Keratinocyte (primary cell): ENCODE results near the gene ZRSR2. TPM values are rescaled to one million over a fixed set of nuclear protein-coding genes. Genes with fewer than 3 reads are reported as not detected.

Experiments used
- DNase-seq: peaks from one replicate; pipeline ENCODE4 v3.0.0-alpha.2; 2011; ENCODE audit warnings: low read depth, missing footprints, low spot score
- FAIRE-seq: peaks from 2 replicates; lab custom pipeline; 2011; peaks lifted over from hg19 to GRCh38; lab: Jason Lieb, UNC
- H2AFZ ChIP-seq: 2 replicates; pipeline ENCODE4 v1.6.0; 2012; ENCODE audit warnings: low read length, control low read depth, inconsistent platforms; ENCODE audit not compliant: control insufficient read depth
- H3K27ac ChIP-seq: 2 replicates; pipeline ENCODE4 v1.5.1; 2011; ENCODE audit warnings: low read length; ENCODE audit not compliant: control insufficient read depth, insufficient read depth
- H3K27me3 ChIP-seq: 3 replicates; pipeline ENCODE4 v1.6.0; 2011; ENCODE audit warnings: low read length; ENCODE audit not compliant: control insufficient read depth, insufficient read depth; ENCODE audit errors: extremely low read depth
- H3K36me3 ChIP-seq, 2 experiments: 2 replicates in 1 of 2; 3 replicates in 1 of 2; pipeline ENCODE4 v1.5.1; 2011; ENCODE audit warnings: low read length in 2 of 2, mild to moderate bottlenecking in 1 of 2; ENCODE audit not compliant: control insufficient read depth in 2 of 2, insufficient read depth in 2 of 2; ENCODE audit errors: extremely low read depth in 1 of 2
- H3K4me1 ChIP-seq: 3 replicates; pipeline ENCODE4 v1.5.1; 2011; ENCODE audit warnings: low read length; ENCODE audit not compliant: control insufficient read depth, insufficient read depth; ENCODE audit errors: extremely low read depth
- H3K4me2 ChIP-seq: 3 replicates; pipeline ENCODE4 v1.6.0; 2011; ENCODE audit warnings: low read depth, low read length; ENCODE audit not compliant: control insufficient read depth, insufficient read depth; ENCODE audit errors: extremely low read depth
- H3K4me3 ChIP-seq, 3 experiments: fragments of 200-600 bp in 1 of 3; sonication (generic) in 1 of 3; 2 replicates in 2 of 3; 3 replicates in 1 of 3; pipeline ENCODE4 v1.5.1; 2011 to 2016; ENCODE audit warnings: low read length in 3 of 3, mild to moderate bottlenecking in 3 of 3, control low read depth in 2 of 3, inconsistent platforms in 1 of 3, low read depth in 1 of 3, mixed read lengths in 1 of 3, mixed run types in 1 of 3, moderate library complexity in 1 of 3; ENCODE audit not compliant: control insufficient read depth in 2 of 3, insufficient read depth in 2 of 3; ENCODE audit errors: extremely low read depth in 1 of 3
- H3K79me2 ChIP-seq: 2 replicates; pipeline ENCODE4 v1.6.0; 2012; ENCODE audit warnings: low read length; ENCODE audit not compliant: control insufficient read depth, insufficient read depth
- H3K9ac ChIP-seq: 3 replicates; pipeline ENCODE4 v1.6.0; 2011; ENCODE audit warnings: low read length; ENCODE audit not compliant: control insufficient read depth, insufficient read depth; ENCODE audit errors: extremely low read depth
- H3K9me1 ChIP-seq: 3 replicates; pipeline ENCODE4 v1.6.0; 2011; ENCODE audit warnings: low read length; ENCODE audit not compliant: control insufficient read depth, insufficient read depth; ENCODE audit errors: extremely low read depth
- H3K9me3 ChIP-seq: 2 replicates; pipeline ENCODE4 v1.5.1; 2012; ENCODE audit warnings: low read depth, low read length; ENCODE audit not compliant: control insufficient read depth
- H4K20me1 ChIP-seq: 3 replicates; pipeline ENCODE4 v1.6.0; 2011; ENCODE audit warnings: low read length; ENCODE audit not compliant: control insufficient read depth, insufficient read depth; ENCODE audit errors: extremely low read depth
- EZH2 ChIP-seq: IDR thresholded peaks from one replicate; pipeline ENCODE4 v1.6.1; 2012; ENCODE audit warnings: inconsistent platforms, mild to moderate bottlenecking, low read length, moderate library complexity
- dilution Hi-C: fragments of 300-500 bp; cut with MboI; formaldehyde crosslinking; loops from one replicate; pipeline ENCODE4 v1.7.0; 2020; ENCODE audit warnings: low sequenced_read_pairs; ENCODE audit not compliant: extremely low pct_ligation_motif_present
- polyA minus RNA-seq, 3 experiments: library from RNA; depleted of rRNA, polyadenylated mRNA; stranded (reverse); fragments of >200 nt; gene quantifications; 1 replicate in 1 of 3; 2 replicates in 1 of 3; 3 replicates in 1 of 3; pipeline ENCODE4 v1.2.3, GENCODE V29; 2011
- polyA plus RNA-seq, 5 experiments: library from polyadenylated mRNA; depleted of rRNA in 3 of 5; stranded (reverse) in 3 of 5; stranded (forward) in 1 of 5; unstranded in 1 of 5; fragments of >200 nt; gene quantifications; 1 replicate in 1 of 5; 2 replicates in 3 of 5; 3 replicates in 1 of 5; pipeline versions ENCODE4 v1.2.1 to v1.2.3, GENCODE V29; 2011 to 2012; ENCODE audit warnings: missing spikeins in 2 of 5, low read depth in 1 of 5, low replicate concordance in 1 of 5
- TF ChIP-seq, protein P1 (sequence below), 3 experiments: IDR thresholded peaks in 1 of 3; conservative IDR thresholded peaks in 1 of 3; optimal IDR thresholded peaks in 1 of 3; 2 replicates in 2 of 3; 3 replicates in 1 of 3; pipeline versions ENCODE3 to v1.5.1; 2011; ENCODE audit warnings: low read length in 3 of 3, mild to moderate bottlenecking in 3 of 3, moderate library complexity in 2 of 3, control low read depth in 1 of 3, inconsistent platforms in 1 of 3; ENCODE audit not compliant: insufficient read depth in 2 of 3; ENCODE audit errors: extremely low read depth in 1 of 3

Gene ZRSR2, protein sequence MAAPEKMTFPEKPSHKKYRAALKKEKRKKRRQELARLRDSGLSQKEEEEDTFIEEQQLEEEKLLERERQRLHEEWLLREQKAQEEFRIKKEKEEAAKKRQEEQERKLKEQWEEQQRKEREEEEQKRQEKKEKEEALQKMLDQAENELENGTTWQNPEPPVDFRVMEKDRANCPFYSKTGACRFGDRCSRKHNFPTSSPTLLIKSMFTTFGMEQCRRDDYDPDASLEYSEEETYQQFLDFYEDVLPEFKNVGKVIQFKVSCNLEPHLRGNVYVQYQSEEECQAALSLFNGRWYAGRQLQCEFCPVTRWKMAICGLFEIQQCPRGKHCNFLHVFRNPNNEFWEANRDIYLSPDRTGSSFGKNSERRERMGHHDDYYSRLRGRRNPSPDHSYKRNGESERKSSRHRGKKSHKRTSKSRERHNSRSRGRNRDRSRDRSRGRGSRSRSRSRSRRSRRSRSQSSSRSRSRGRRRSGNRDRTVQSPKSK
- polyA plus RNA-seq (7.4 to 13.7 TPM (median 9.5 TPM) in 3 replicates), polyA minus RNA-seq (2.0 to 4.0 TPM (median 3.8 TPM) in 3 replicates)
- 65.8 TPM for polyA plus RNA-seq (2011; ENCODE audit: low read depth)
- polyA plus RNA-seq (2011; cell fraction: cytosol; rRNA removed), result 9.7 and 11.0 TPM in 2 replicates
- polyA plus RNA-seq (2011; cell fraction: nucleus; rRNA removed), result 18.2 and 22.5 TPM in 2 replicates
- 13.2 and 13.9 TPM in 2 replicates for polyA plus RNA-seq (2012; ENCODE audit: low replicate concordance)
- 4.2 TPM for polyA minus RNA-seq (2011; cell fraction: cytosol; rRNA and poly(A)+ RNA removed)
- polyA minus RNA-seq (2011; cell fraction: nucleus; rRNA and poly(A)+ RNA removed), result 3.1 and 3.4 TPM in 2 replicates

DNA sequence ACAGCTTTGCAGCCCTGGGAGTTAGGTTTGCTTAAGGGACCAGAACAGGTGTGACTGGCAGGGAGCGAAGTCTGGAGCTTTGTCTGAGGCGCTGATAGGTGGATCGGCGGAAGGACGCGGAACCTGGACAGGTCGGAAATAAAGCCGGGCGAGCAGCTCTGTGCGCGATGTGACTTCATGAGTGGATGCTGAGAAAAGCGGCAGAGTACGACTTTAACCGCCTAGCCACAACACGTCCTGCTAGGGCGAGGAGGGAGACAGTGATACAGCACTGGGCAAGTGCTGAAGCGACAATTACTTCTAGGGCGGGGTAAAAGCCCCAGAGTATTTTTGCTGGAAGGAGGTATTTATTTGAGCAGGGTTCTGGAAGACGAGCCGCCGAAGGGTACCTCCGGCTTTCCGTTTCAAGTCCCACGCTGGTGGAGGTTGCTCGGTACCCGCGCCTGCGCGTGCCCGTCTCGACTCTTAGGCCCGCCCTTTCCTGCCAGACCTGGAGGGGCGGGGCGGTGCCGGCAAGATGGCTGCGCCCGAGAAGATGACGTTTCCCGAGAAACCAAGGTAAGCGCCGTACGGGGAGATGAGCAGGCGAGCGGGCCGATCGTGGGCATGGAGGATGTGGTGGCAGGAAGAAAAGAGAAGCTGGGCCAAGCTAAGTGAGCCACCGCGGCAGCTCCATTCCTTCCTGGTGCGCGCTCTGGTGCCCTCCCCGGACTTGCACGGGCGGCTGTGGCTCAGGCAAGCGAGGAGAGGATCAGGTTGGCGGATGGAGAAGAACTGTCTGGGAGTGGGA, at the start of gene ZRSR2:
Gene ZRSR2, plus strand, starts transcription at position 506 of the 790 bp plus-strand sequence. Its CDS starts 12 bp downstream, at position 518.
- TF ChIP-seq EZH2, result no peak
- TF ChIP-seq, protein P1, sequence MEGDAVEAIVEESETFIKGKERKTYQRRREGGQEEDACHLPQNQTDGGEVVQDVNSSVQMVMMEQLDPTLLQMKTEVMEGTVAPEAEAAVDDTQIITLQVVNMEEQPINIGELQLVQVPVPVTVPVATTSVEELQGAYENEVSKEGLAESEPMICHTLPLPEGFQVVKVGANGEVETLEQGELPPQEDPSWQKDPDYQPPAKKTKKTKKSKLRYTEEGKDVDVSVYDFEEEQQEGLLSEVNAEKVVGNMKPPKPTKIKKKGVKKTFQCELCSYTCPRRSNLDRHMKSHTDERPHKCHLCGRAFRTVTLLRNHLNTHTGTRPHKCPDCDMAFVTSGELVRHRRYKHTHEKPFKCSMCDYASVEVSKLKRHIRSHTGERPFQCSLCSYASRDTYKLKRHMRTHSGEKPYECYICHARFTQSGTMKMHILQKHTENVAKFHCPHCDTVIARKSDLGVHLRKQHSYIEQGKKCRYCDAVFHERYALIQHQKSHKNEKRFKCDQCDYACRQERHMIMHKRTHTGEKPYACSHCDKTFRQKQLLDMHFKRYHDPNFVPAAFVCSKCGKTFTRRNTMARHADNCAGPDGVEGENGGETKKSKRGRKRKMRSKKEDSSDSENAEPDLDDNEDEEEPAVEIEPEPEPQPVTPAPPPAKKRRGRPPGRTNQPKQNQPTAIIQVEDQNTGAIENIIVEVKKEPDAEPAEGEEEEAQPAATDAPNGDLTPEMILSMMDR (optimal IDR thresholded peaks at IDR 0.05 in 1 of 3, IDR thresholded peaks at IDR 0.05 in 1 of 3, conservative IDR thresholded peaks at IDR 0.05 in 1 of 3; ENCODE audit: extremely low read depth in 1 of 3, insufficient read depth in 2 of 3, low read length in 3 of 3), result no peak
- H3K9ac ChIP-seq, result peak within 1 kb of the TSS; percentile 90
- H2AFZ ChIP-seq, result peak within 1 kb of the TSS; percentile 99
- no peaks in the 10 kb centered on the region for H3K36me3 ChIP-seq
- H4K20me1 ChIP-seq, result no peaks in the 10 kb centered on the region
- dilution Hi-C loops, result no loop called here
- H3K4me1 ChIP-seq, result peaks cover 6% of the 10 kb centered on the region
- no peak for DNase-seq
- peak; percentile 34 for FAIRE-seq
- H3K27ac ChIP-seq, result peak within 1 kb of the TSS; percentile 76
- H3K27me3 ChIP-seq, result no peaks in the 10 kb centered on the region
- peaks cover 26% of the 10 kb centered on the region for H3K79me2 ChIP-seq
- H3K4me3 ChIP-seq, result peak within 1 kb of the TSS; percentile 79 to 97 (median 96)
- no peaks in the 10 kb centered on the region for H3K9me3 ChIP-seq
- H3K9me1 ChIP-seq, result no peaks in the 10 kb centered on the region
- peak within 1 kb of the TSS; percentile 92 for H3K4me2 ChIP-seq

DNA sequence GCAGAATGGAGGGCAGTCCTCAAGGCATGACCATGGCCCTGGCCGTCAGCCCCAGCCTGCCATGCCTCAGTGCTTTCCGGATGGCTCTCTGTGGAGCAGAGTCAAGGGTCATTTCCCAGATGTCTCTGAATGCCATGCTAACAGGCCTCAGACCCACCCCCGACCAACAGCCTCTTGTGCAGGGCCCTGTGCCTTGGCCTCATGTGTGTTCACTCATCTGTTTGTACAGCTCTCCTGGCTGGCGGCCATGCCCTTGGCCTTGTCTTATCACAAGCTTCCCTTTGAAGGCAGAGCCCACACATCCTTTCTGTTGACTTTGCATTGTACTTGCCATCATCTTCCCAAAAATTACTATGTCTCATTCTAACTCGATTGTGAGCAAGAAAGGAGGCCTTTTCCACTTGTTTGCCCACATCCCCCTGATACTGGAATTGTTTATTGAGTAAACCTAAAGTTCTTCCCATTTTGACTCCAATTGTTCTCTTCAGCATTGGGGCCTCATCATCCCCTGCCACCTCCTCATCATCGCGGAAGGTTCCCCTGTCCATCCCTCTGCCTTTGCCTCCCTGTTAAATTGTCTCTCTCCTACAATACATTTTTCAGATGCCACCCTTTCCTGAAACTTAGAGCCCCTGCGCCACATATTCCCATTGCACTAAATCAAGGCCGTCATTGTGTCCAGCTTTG, 46.0 kb upstream of the ZRSR2 start:
- Histone ChIP-seq H3K9me3 (no peaks in the 10 kb centered on the region), H3K4me1 (peaks cover 4% of the 10 kb centered on the region), H3K36me3 (no peaks in the 10 kb centered on the region), H3K4me2 (no peak overlapping the region), H3K27me3 (no peaks in the 10 kb centered on the region), H3K27ac (no peak overlapping the region), H3K9me1 (no peaks in the 10 kb centered on the region), H4K20me1 (no peaks in the 10 kb centered on the region), H2AFZ (no peak overlapping the region), H3K79me2 (no peaks in the 10 kb centered on the region), H3K4me3 (no peak overlapping the region), H3K9ac (no peak overlapping the region)
- FAIRE-seq, result no peak
- TF ChIP-seq, protein P1 (optimal IDR thresholded peaks at IDR 0.05 in 1 of 3, IDR thresholded peaks at IDR 0.05 in 1 of 3, conservative IDR thresholded peaks at IDR 0.05 in 1 of 3; ENCODE audit: extremely low read depth in 1 of 3, insufficient read depth in 2 of 3, low read length in 3 of 3), result no peak
- no peak for TF ChIP-seq EZH2
- dilution Hi-C loops, result no loop called here
- DNase-seq, result no peak
